Ishikawa (cell line): ENCODE measurements around the gene CAMTA1.

ENCODE experiments used
- CEBPB ChIP-seq: IDR thresholded peaks from 2 replicates; pipeline ENCODE4 v1.6.1; 2012
- CREB1 ChIP-seq: IDR thresholded peaks from 2 replicates; pipeline ENCODE4 v1.6.1; 2012; ENCODE audit warnings: low read depth
- EGR1 ChIP-seq: IDR thresholded peaks from 2 replicates; pipeline ENCODE4 v1.6.1; 2012
- EP300 ChIP-seq: IDR thresholded peaks from 2 replicates; pipeline ENCODE4 v1.6.1; 2012; ENCODE audit warnings: borderline replicate concordance
- FOXM1 ChIP-seq: IDR thresholded peaks from 2 replicates; pipeline ENCODE4 v1.6.1; 2012; ENCODE audit warnings: low read depth, borderline replicate concordance
- NFIC ChIP-seq: IDR thresholded peaks from 2 replicates; pipeline ENCODE4 v1.6.1; 2012
- RAD21 ChIP-seq: IDR thresholded peaks from 2 replicates; pipeline ENCODE4 v1.6.1; 2012; ENCODE audit warnings: low read depth
- REST ChIP-seq: IDR thresholded peaks from 2 replicates; pipeline ENCODE4 v1.6.1; 2012; ENCODE audit warnings: low read depth, mild to moderate bottlenecking
- TAF1 ChIP-seq: IDR thresholded peaks from 2 replicates; pipeline ENCODE4 v1.6.1; 2012; ENCODE audit warnings: low read depth, mild to moderate bottlenecking
- TCF12 ChIP-seq: IDR thresholded peaks from 2 replicates; pipeline ENCODE4 v1.6.1; 2012; ENCODE audit warnings: low read depth
- TEAD4 ChIP-seq: IDR thresholded peaks from 2 replicates; pipeline ENCODE4 v1.6.1; 2012
- YY1 ChIP-seq: IDR thresholded peaks from 2 replicates; pipeline ENCODE4 v1.6.1; 2012; ENCODE audit warnings: low read depth
- ZBTB7A ChIP-seq: IDR thresholded peaks from 2 replicates; pipeline ENCODE4 v1.6.1; 2012; ENCODE audit warnings: low read depth
- TF ChIP-seq, protein P1 (sequence below): IDR thresholded peaks from 2 replicates; pipeline ENCODE4 v1.6.1; 2012
- TF ChIP-seq, protein P2 (sequence below): IDR thresholded peaks from 2 replicates; pipeline ENCODE4 v1.6.1; 2012

CAMTA1 gene

DNA sequence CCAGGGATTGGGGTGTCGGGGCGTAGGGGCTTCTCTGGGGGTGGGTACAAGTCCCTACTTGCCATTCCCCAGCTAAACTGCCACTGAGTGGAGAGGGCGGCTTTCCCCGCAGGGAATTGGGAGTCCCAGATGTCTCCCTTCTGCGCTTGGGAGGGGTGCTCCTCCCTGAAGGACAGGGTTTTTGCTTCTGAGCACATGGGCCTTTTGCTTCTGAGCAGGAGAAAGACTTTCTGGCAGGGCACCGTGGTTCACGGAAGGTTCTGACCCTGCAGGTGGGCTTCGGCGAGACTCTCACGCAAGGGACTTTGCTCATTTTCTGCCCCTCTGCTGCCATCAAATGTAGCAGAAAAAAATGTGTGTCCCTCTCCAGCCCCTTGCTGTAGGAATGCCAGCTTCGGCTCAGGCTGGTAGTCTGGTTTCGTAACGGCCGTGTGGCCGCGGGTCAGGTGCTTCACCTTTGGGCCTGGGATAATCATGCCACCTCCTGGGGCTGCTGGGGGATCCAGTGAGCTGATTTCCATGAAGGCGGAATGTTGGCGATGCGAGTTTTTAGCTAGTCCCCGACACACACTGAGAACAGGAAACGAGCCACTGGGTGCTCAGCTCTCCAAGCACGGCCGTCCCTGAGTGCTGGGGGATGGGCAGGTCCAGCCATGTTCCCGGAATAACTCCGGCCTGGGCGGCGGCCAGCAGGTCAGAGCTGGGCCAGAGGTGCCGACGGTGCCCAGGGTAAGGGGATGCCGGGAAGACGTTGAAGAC lies 364.0 kb downstream of the CAMTA1 start:
- TF ChIP-seq, protein P1, sequence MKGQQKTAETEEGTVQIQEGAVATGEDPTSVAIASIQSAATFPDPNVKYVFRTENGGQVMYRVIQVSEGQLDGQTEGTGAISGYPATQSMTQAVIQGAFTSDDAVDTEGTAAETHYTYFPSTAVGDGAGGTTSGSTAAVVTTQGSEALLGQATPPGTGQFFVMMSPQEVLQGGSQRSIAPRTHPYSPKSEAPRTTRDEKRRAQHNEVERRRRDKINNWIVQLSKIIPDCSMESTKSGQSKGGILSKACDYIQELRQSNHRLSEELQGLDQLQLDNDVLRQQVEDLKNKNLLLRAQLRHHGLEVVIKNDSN: no peak
- TF ChIP-seq EGR1: no peak
- TF ChIP-seq CEBPB: no peak
- no peak for TF ChIP-seq YY1
- no peak for TF ChIP-seq CREB1
- no peak for TF ChIP-seq EP300
- TF ChIP-seq FOXM1: no peak
- no peak for TF ChIP-seq RAD21
- TF ChIP-seq NFIC: no peak
- TF ChIP-seq TEAD4: no peak
- no peak for TF ChIP-seq TAF1
- TF ChIP-seq TCF12: no peak
- no peak for TF ChIP-seq ZBTB7A
- TF ChIP-seq REST: no peak
- TF ChIP-seq, protein P2, sequence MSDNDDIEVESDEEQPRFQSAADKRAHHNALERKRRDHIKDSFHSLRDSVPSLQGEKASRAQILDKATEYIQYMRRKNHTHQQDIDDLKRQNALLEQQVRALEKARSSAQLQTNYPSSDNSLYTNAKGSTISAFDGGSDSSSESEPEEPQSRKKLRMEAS: no peak

GRCh38 chr1:7150724-7151280 lies 365.5 kb downstream of the CAMTA1 start:
- TF ChIP-seq TCF12 (no peak), CEBPB (no peak)

- TF ChIP-seq, protein P1: no peak
- TF ChIP-seq CREB1 (no peak), NFIC (no peak), YY1 (no peak), REST (no peak), EP300 (no peak), CEBPB (no peak), TAF1 (no peak), FOXM1 (no peak), TEAD4 (no peak), RAD21 (no peak), TCF12 (no peak), ZBTB7A (no peak)
- TF ChIP-seq, protein P2: no peak
Observed at GRCh38 chr1:7151978-7152377, 366.7 kb downstream of the CAMTA1 start.

GRCh38 chr1:7152655-7153054 lies 367.4 kb downstream of the CAMTA1 start:
- no peak for TF ChIP-seq ZBTB7A
- TF ChIP-seq, protein P1: no peak
- no peak for TF ChIP-seq CEBPB
- no peak for TF ChIP-seq TCF12
- TF ChIP-seq TAF1: no peak
- no peak for TF ChIP-seq NFIC

DNA sequence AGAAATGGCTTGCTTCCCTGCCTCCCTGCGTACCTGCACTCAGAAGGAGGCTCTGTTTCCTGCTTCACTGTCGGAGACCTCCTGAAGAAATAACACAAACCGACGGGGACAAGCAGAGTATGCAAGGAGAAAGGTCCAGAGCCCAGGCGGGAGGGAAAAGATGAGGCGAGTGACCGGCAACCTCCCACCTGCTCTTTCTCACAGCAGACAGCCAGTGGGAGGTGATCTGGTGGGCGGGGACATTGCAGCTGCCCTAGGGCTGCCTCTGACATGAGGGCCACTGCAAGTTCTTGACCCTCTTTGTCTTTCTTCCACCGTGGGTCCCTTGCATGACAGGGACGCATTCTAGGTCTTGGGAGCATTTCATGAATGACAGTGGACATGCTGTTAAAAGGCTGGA lies 368.2 kb downstream of the CAMTA1 start:
- TF ChIP-seq REST (no peak), CREB1 (no peak), TEAD4 (no peak), EGR1 (no peak), TCF12 (no peak), ZBTB7A (no peak)
- TF ChIP-seq, protein P1: no peak
